Measurements from ENCODE around the gene HAPLN1. TPM values are rescaled to one million over a fixed set of nuclear protein-coding genes. Genes with fewer than 3 reads are reported as not detected.

The HAPLN1 gene
- polyA plus RNA-seq, 1 donor from 2014 or later: 0.10 TPM

GRCh38 chr5:83729362-83729761 lies 8.7 kb upstream of the HAPLN1 start:
- TF ChIP-seq EZH2 (IDR thresholded peaks at IDR 0.05; ENCODE audit: borderline replicate concordance, insufficient read depth, low read length, poor library complexity, severe bottlenecking) (no peak), REST (IDR thresholded peaks at IDR 0.05; ENCODE audit: borderline replicate concordance) (no peak), TAF1 (IDR thresholded peaks at IDR 0.05; ENCODE audit: low read depth) (no peak), POLR2AphosphoS5 (IDR thresholded peaks at IDR 0.05) (no peak), RAD21 (conservative IDR thresholded peaks at IDR 0.05) (no peak), MXI1 (conservative IDR thresholded peaks at IDR 0.05; ENCODE audit: poor library complexity, severe bottlenecking) (no peak), SMC3 (conservative IDR thresholded peaks at IDR 0.05; ENCODE audit: poor library complexity) (no peak), EP300 (conservative IDR thresholded peaks at IDR 0.05; ENCODE audit: poor library complexity, severe bottlenecking) (no peak)
- TF ChIP-seq, protein P1, sequence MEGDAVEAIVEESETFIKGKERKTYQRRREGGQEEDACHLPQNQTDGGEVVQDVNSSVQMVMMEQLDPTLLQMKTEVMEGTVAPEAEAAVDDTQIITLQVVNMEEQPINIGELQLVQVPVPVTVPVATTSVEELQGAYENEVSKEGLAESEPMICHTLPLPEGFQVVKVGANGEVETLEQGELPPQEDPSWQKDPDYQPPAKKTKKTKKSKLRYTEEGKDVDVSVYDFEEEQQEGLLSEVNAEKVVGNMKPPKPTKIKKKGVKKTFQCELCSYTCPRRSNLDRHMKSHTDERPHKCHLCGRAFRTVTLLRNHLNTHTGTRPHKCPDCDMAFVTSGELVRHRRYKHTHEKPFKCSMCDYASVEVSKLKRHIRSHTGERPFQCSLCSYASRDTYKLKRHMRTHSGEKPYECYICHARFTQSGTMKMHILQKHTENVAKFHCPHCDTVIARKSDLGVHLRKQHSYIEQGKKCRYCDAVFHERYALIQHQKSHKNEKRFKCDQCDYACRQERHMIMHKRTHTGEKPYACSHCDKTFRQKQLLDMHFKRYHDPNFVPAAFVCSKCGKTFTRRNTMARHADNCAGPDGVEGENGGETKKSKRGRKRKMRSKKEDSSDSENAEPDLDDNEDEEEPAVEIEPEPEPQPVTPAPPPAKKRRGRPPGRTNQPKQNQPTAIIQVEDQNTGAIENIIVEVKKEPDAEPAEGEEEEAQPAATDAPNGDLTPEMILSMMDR (IDR thresholded peaks at IDR 0.05; ENCODE audit: poor library complexity, severe bottlenecking): no peak
- H3K9me2 ChIP-seq (ENCODE audit: insufficient read depth, low read length): no peaks in the 10 kb centered on the region
- no peak overlapping the region for H3K4me2 ChIP-seq (ENCODE audit: low read length)
- no peaks in the 10 kb centered on the region for H3F3A ChIP-seq (ENCODE audit: insufficient read depth, low read length, poor library complexity, severe bottlenecking)
- no peaks in the 10 kb centered on the region for H4K20me1 ChIP-seq (ENCODE audit: insufficient read depth)
- H2AFZ ChIP-seq (ENCODE audit: low read depth, low read length): no peak overlapping the region
- no peak overlapping the region for H3K9ac ChIP-seq (ENCODE audit: low read length)
- no peak overlapping the region for H3K27ac ChIP-seq (ENCODE audit: low read length)
- no peaks in the 10 kb centered on the region for H3K36me3 ChIP-seq (ENCODE audit: insufficient read depth, low read length)
- no peaks in the 10 kb centered on the region for H3K9me3 ChIP-seq (ENCODE audit: low read length)
- H3K79me2 ChIP-seq (replicated peaks; ENCODE audit: insufficient read depth, low read length): no peaks in the 10 kb centered on the region
- no peaks in the 10 kb centered on the region for H3K27me3 ChIP-seq (ENCODE audit: insufficient read depth, low read depth, low read length)
- no peak overlapping the region for H3K4me3 ChIP-seq (ENCODE audit: low read length)

DNA sequence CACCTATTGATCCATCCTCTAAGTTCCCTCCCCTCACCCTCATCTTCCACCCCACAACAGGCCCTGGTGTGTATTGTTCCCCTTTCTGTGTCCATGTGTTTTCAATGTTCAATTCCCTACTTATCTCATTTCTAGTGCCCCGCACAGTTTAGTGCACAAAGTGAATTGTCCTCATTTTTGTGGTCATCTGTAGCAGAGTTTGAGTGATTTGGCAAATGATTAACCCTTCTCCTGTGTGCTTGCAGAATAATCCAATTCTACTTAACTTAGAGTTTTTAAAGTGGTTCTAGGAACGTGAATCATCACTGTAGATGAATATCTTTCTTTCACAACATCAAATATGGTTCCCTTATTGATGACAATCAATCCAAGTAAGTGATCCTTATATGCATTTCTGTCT lies 6.3 kb upstream of the HAPLN1 start:
- H3K9ac ChIP-seq (ENCODE audit: low read length): no peak overlapping the region
- no peaks in the 10 kb centered on the region for H3K36me3 ChIP-seq (ENCODE audit: insufficient read depth, low read length)
- no peaks in the 10 kb centered on the region for H4K20me1 ChIP-seq (ENCODE audit: insufficient read depth)
- no peaks in the 10 kb centered on the region for H3F3A ChIP-seq (ENCODE audit: insufficient read depth, low read length, poor library complexity, severe bottlenecking)
- no peak overlapping the region for H3K27ac ChIP-seq (ENCODE audit: low read length)
- H3K4me3 ChIP-seq (ENCODE audit: low read length): no peak overlapping the region
- H2AFZ ChIP-seq (ENCODE audit: low read depth, low read length): no peak overlapping the region
- H3K9me2 ChIP-seq (ENCODE audit: insufficient read depth, low read length): no peaks in the 10 kb centered on the region
- H3K27me3 ChIP-seq (ENCODE audit: insufficient read depth, low read depth, low read length): peaks cover under 1% of the 10 kb centered on the region
- H3K79me2 ChIP-seq (replicated peaks; ENCODE audit: insufficient read depth, low read length): no peaks in the 10 kb centered on the region
- no peak overlapping the region for H3K4me2 ChIP-seq (ENCODE audit: low read length)
- H3K9me3 ChIP-seq (ENCODE audit: low read length): no peaks in the 10 kb centered on the region
- TF ChIP-seq POLR2AphosphoS5 (IDR thresholded peaks at IDR 0.05): no peak
- no peak for TF ChIP-seq RAD21 (conservative IDR thresholded peaks at IDR 0.05)

DNA sequence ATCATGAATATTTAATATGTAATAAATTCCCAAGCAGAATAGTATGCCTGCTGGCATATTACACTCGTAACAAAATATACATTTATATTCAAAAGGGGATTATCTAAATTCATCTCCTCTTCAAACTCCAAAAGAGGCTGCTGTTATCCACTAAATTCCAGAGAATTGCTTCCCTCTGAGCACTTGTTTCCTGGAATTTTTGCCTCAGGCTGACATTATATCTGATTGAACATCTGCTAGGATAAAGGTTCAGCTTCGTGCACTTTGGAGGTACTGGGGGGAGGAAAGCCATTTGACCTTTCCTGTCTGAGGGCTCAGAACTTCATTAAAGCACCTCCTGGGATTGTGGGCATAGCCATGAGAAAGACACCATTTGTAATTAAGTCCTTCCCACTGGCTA lies 4.3 kb upstream of the HAPLN1 start:
- Histone ChIP-seq H3K79me2 (replicated peaks; ENCODE audit: insufficient read depth, low read length) (no peaks in the 10 kb centered on the region), H3K9ac (ENCODE audit: low read length) (no peak overlapping the region), H4K20me1 (ENCODE audit: insufficient read depth) (no peaks in the 10 kb centered on the region), H3K27me3 (ENCODE audit: insufficient read depth, low read depth, low read length) (peaks cover 19% of the 10 kb centered on the region), H3K9me3 (ENCODE audit: low read length) (no peaks in the 10 kb centered on the region), H3K4me2 (ENCODE audit: low read length) (no peak overlapping the region), H3F3A (ENCODE audit: insufficient read depth, low read length, poor library complexity, severe bottlenecking) (no peaks in the 10 kb centered on the region), H3K27ac (ENCODE audit: low read length) (no peak overlapping the region), H2AFZ (ENCODE audit: low read depth, low read length) (no peak overlapping the region), H3K4me3 (ENCODE audit: low read length) (no peak overlapping the region), H3K9me2 (ENCODE audit: insufficient read depth, low read length) (no peaks in the 10 kb centered on the region), H3K36me3 (ENCODE audit: insufficient read depth, low read length) (no peaks in the 10 kb centered on the region)
- TF ChIP-seq MXI1 (conservative IDR thresholded peaks at IDR 0.05; ENCODE audit: poor library complexity, severe bottlenecking) (no peak), RAD21 (conservative IDR thresholded peaks at IDR 0.05) (no peak), TAF1 (IDR thresholded peaks at IDR 0.05; ENCODE audit: low read depth) (no peak), EZH2 (IDR thresholded peaks at IDR 0.05; ENCODE audit: borderline replicate concordance, insufficient read depth, low read length, poor library complexity, severe bottlenecking) (no peak), SMC3 (conservative IDR thresholded peaks at IDR 0.05; ENCODE audit: poor library complexity) (no peak)

All from neural cell (in vitro differentiated cells).